ENCODE data around the gene C16orf86.
"Not testable (repeated sequence)": the region's sequence is repeated elsewhere in the genome, so short reads cannot be mapped to it uniquely, and the experiment has no call there.

C16orf86 gene

DNA sequence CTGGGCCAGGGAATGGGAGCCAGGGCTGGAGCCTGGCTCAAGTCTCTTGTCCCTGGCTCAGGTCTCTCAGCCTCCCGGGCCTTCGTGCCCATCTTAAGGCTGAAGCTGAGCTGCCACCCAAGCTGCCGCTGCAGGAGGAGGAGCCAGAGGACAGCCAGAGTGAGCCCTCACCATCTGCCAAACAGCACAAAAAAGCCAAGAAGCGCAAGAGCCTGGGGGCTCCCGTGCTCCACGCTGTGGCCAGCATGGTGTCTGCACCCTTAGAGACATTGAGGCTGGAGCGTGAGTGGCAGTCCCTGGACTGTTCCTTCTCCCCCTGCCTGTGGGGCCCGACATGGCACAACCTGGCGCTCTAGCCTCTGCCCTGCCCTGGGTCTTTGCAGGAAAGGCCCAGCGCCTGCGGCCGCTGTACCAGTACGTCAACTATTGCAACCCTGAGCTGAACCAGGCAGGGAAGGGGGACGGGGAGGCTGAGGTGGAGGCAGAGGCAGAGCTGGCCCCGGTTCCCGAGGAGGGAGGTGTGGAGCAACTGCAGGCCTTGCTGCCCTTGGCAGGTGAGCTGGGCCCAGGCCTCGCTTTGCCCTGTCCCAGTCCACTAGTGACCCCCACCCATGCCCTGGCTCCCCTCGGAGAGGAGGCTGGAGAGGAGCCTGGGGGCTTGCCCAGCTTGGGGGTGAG lies 1.3 kb downstream of the C16orf86 start:
- DNase-seq: peak in 13 of 14 donors; percentile 26 to 82 (median 62)

- DNase-seq: no peak
Measured at GRCh38 chr16:67668495-67669157, 2.0 kb downstream of the C16orf86 start.

GRCh38 chr16:67669499-67670101 lies 3.0 kb downstream of the C16orf86 start:
- DNase-seq: no peak

GRCh38 chr16:67672306-67672705 lies 5.7 kb downstream of the C16orf86 start:
- DNase-seq: peak in 2 of 14 donors; percentile 52 to 98

DNA sequence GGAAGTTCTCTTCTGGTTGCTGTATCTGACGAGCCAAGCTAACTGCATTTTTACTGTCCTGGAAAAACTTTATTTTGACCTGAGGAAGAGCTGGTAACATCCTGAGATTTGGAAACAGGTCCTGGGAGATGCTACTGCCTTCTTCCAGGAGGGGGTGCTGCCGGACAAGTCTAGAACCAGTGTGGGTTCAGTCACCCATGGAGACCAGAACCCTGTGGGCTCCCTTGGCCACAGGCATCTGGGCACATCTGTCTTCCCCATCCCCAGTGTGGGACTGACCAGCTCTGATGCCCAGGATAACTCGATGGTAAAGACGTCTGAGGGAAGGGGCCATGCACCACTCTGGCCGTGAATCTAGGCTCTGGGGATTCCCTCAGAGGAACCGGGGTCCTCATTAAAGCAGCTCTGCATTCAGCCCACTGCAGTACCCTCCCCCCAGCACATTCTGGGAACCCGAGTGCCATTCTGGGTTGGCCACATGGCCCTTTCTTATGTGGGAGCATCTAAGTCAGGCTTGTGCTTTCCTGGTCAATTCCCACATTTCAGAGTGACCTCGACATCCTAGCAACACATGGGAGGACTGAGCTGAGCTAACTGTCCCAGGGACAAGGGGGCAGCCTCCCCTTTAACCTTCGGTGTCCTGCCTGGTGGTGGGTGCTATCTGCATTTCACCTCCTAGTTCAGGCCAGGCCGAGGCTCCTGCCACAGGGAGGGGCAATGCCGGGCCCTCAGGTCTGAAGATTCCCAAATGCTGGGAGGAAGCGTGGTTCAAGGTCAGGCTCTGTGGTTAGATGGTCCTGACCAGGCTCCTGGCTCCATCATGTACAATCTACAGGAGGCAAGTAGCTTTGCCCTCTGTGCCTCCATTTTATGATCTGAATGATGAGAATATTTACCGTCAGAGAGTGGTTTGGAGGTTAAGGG lies 6.4 kb downstream of the C16orf86 start:
- peak in 10 of 14 donors; percentile 12 to 47 (median 28) for DNase-seq

- peak in 9 of 14 donors; percentile 10 to 72 (median 37) for DNase-seq
Measured at GRCh38 chr16:67673712-67674580, 7.3 kb downstream of the C16orf86 start.

- DNase-seq: peak in 1 of 14 donors; percentile 44
Measured at GRCh38 chr16:67674851-67675578, 8.4 kb downstream of the C16orf86 start.

GRCh38 chr16:67675579-67675935 lies 8.9 kb downstream of the C16orf86 start:
- no peak for DNase-seq

- DNase-seq: no peak
Measured at GRCh38 chr16:67675999-67676398, 9.4 kb downstream of the C16orf86 start.

DNA sequence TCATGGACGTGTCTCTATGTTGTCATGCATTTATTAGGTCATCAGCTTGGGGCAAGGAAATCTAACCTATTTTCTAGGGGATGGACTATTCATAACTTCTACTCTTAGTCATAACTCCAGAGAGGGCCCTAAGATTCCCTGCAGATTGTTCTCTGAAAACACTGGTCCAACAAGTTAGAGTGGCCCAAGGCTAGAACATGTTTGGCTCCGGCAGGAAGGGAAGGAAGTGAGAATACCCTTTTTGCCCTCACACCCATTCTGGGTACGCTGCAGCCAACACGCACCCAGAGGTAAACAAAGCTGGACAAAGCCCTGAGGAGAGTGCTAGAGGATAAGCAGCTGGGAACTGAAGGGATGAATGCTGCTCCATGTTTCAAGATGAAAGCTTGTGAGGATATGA lies 9.9 kb downstream of the C16orf86 start:
- DNase-seq: no peak

GRCh38 chr16:67676939-67677338 lies 10.3 kb downstream of the C16orf86 start:
- no peak for DNase-seq

- DNase-seq: no peak
Measured at GRCh38 chr16:67677712-67678111, 11.1 kb downstream of the C16orf86 start.

DNA sequence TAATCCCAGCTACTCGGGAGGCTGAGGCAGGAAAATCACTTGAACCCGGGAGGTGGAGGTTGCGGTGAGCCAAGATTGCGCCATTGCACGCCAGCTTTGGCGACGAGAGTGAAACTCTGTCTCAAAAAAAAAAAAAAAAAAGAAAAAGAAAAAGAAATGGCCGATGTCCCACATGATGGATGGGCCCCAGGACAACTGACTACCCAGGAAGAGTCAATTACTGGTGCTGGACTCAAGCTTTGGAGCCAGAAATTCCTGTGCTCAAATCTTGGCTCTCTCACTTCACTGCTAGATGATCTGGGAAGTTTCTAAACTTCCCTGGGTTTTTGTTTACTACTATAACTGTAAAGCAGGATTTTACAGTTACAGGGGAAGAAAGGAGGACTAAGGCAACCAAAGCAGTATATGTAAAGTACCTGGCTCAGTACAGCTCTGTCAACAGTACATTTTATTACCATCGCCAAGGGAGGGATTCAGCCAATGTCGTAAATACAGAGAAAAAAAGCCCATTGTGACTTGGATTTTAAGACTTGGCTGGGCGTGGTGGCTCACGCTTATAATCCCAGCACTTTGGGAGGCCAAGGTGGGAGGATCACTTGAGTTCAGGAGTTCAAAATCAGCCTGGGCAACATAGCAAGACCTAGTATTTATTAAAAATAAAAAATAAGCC lies 11.9 kb downstream of the C16orf86 start:
- no peak for DNase-seq

DNA sequence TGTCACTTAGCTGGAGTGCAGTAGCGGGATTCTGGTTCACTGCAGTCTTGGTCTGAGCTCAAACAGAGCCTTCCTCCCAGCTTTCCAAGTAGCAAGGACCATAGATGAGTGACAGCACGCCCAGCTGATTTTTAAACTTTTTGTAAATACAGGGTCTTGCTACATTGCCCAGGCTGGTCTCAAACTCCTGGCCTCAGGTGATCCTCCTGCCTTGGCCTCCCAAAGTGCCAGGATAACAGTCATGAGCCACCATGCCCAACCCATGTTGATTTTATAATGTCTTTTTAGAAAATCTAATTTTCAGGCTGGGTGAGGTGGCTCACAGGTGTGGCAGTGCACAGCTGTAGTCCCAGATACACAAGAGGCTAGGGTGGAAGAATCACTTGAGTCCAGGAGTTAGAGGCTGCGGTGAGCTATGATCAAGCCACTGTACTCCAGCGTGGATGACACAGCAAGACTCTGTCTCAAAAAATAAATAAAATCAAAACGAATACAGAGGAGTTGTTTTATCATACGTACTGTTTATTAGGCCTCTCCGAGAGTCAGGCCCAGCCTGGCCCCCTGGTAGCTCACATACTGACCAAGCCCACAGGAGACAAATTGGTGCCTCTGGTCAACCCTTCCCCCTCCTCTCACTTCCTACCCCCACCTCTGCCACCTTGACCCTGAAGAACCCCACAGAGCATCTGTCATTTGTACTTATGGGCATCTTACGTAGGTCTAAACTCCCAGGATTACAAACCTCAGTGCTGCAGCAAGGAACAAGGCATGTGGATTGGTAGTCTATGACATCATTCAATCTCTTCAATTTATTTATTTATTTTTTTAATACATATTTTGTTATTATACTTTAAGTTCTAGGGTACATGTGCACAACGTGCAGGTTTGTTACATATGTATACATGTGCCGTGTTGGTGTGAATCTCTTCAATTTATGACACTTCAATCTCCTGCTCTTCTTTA lies 13.6 kb downstream of the C16orf86 start:
- DNase-seq: no peak

DNA sequence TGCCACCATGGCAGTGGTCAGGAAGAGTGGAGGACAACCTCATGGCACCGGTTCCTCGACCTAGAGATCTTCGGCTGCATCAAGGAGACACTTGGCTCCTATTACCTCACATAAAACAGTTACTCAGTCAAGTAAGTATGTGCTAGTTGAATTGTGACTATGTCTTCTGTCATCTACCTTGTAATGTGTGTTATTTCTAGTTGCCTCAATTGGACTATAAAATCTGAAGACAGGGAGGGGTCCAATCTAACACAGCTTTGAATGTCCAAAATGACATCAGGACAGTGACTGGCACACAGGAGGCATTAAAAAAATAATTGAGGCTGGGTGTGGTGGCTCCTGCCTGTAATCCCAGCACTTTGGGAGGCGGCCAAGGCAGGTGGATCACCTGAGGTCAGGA lies 17.2 kb downstream of the C16orf86 start:
- no peak for DNase-seq

DNA sequence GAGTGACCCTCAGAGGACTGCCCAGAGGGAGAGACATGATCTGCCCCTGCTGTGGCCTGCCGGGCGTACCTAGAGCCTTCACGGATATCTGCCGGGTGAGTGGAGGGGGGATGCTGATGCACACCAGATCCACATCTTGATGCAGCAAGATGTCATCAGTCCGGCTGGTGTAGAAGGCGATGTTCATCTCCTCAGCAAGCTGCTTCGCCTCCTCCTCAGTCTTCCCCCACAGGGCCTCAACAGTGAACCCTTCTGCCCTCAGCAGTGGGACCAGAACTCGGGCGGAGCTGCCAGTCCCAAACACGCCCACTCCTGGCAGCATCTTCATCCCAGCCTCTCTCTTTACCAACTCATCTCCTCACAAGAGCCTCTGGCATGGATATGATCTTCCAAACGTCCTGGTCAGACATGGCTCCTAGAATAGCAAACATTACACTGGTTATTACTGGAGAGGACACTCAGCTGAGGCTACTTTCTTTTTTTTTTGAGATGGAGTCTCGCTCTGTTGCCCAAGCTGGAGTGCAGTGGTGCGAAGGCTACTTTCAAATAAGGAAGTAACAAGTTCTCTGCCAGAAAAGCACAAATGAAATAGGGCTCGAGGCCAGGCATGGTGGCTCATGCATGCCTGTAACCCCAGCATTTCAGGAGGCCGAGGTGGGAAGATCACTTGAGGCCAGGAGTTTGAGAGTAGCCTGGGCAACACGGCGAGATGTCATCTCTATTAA lies 18.9 kb downstream of the C16orf86 start:
- no peak for DNase-seq

DNA sequence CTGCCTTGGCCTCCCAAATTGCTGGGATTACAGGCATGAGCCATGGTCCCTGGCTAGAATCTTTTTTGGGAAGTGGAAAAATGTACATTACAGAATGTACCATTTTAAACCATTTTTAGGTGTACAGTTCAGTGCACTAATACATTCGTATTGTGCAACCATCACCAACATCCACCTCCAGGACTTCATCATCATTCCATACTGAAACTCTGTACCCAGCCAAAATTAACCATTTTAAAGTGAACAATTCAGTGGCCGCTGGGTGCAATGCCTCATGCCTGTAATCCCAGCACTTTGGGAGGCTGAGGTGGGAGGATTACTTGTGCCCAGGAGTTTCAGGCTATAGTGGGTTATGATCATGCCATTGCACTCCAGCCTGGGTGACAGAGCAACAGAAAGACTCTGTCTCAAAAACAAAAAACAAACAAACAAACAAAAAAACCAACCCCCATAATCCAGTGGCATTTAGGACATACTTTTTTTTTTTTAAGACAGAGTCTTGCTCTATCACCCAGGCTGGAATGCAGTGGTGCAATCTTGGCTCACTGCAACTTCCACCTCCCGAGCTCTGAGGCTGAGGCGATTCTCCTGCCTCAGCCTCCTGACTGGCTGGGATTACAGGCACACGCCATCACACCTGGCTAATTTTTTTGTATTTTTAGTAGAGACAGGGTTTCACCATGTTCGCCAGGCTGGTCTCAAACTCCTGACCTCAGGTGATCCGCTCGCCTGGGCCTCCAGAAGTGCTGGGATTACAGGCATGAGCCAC lies 27.1 kb downstream of the C16orf86 start:
- not testable (repeated sequence) for DNase-seq

- peak in 1 of 14 donors; percentile 85 for DNase-seq
Measured at GRCh38 chr16:67694611-67695010, 28.0 kb downstream of the C16orf86 start.

All from C1 segment of cervical spinal cord (tissue), 14 donors.